Measurements from ENCODE around the gene LRIT3. TPM values are rescaled to one million over a fixed set of nuclear protein-coding genes. Genes with fewer than 3 reads are reported as not detected.

The LRIT3 gene, protein sequence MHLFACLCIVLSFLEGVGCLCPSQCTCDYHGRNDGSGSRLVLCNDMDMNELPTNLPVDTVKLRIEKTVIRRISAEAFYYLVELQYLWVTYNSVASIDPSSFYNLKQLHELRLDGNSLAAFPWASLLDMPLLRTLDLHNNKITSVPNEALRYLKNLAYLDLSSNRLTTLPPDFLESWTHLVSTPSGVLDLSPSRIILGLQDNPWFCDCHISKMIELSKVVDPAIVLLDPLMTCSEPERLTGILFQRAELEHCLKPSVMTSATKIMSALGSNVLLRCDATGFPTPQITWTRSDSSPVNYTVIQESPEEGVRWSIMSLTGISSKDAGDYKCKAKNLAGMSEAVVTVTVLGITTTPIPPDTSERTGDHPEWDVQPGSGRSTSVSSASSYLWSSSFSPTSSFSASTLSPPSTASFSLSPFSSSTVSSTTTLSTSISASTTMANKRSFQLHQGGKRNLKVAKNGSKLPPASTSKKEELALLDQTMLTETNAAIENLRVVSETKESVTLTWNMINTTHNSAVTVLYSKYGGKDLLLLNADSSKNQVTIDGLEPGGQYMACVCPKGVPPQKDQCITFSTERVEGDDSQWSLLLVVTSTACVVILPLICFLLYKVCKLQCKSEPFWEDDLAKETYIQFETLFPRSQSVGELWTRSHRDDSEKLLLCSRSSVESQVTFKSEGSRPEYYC
- total RNA-seq = under 1 TPM; 0.07 to 0.73 TPM

DNA sequence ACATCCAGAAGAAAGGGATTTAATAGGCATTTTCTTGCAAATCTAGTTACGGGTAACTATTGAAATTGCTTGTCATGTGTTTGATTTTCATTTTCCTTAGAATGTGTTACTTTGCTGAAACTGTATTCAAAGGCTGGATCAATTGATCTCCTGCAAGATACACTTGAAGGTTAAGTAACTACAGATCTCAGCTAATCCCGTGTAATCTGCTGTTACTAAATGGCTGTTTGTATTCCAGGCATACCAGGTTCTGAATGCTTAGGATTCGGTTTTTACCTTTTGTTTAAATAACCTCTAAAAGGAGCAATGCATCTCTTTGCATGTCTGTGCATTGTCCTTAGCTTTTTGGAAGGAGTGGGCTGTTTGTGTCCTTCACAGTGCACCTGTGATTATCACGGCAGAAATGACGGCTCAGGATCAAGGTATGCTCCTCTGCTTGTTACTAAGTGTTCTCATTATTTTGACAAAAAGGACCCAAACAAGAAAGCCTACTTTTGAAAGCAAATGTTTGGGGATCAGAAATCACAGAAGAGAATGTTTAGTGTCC lies at the start of gene LRIT3:
Gene LRIT3, plus strand, starts transcription at position 212 of the 547 bp plus-strand sequence. Its CDS starts 95 bp downstream, at position 307.
- H3K27ac Mint-ChIP-seq = no peak within 1 kb of the TSS
- H3K4me1 Mint-ChIP-seq (ENCODE audit: low read depth in 2 of 2) = no peaks in the 10 kb centered on the region
- ATAC-seq (no peak), DNase-seq (ENCODE audit: low spot score) (no peak)
- H3K27me3 Mint-ChIP-seq = peaks cover 0 to 7% of the 10 kb centered on the region in 2 donors
- H3K4me3 Mint-ChIP-seq = no peak within 1 kb of the TSS
- no peaks in the 10 kb centered on the region for H3K9me3 Mint-ChIP-seq
- H3K36me3 Mint-ChIP-seq = no peaks in the 10 kb centered on the region

- DNase-seq (ENCODE audit: low spot score) (no peak), ATAC-seq (no peak)
- Mint-ChIP-seq H3K36me3 (peaks cover 13% of the 10 kb centered on the region), H3K4me1 (ENCODE audit: low read depth in 2 of 2) (no peaks in the 10 kb centered on the region), H3K27ac (no peak overlapping the region), H3K27me3 (peaks cover 17 to 22% of the 10 kb centered on the region in 2 donors), H3K9me3 (peaks cover 10% of the 10 kb centered on the region), H3K4me3 (no peak overlapping the region)
Measured at GRCh38 chr4:109798866-109799265, 49.0 kb upstream of the LRIT3 start.

DNA sequence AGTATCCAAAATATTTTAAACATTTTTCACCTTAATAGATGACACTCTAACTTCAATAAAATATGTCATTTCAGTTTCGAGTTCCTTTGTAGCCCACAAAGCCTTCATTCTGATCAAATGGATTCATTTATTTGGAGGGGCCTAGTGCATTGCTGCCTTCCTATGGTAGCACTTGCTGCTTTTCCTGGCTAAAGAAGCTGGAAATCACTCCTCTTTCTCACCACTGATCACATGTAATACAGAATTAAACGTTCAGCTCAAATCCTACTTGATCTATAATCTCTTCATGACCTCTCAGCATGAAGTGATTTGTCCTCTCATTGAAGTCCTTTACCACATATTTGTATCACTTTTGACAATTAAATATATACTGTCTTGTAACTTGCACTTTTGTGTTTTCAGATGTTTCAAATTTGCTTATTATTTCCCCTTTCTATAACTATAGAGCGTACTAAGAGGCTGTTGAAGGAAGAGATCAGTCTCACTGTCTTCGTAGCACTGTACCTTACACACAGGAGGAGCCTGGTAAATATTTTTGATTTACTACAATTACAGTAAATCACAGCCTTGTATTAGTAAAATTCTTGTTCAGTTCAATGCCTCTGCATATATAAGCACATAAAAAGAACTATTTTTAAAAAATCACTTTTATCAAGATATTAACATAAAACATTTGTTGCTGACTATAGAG lies 46.7 kb upstream of the LRIT3 start:
- Mint-ChIP-seq H3K36me3 (peaks cover 2% of the 10 kb centered on the region), H3K9me3 (no peaks in the 10 kb centered on the region), H3K4me3 (no peak overlapping the region), H3K27ac (no peak overlapping the region), H3K4me1 (ENCODE audit: low read depth in 2 of 2) (no peaks in the 10 kb centered on the region), H3K27me3 (peaks cover 6 to 10% of the 10 kb centered on the region in 2 donors)
- DNase-seq (ENCODE audit: low spot score) = no peak
- ATAC-seq = no peak

DNA sequence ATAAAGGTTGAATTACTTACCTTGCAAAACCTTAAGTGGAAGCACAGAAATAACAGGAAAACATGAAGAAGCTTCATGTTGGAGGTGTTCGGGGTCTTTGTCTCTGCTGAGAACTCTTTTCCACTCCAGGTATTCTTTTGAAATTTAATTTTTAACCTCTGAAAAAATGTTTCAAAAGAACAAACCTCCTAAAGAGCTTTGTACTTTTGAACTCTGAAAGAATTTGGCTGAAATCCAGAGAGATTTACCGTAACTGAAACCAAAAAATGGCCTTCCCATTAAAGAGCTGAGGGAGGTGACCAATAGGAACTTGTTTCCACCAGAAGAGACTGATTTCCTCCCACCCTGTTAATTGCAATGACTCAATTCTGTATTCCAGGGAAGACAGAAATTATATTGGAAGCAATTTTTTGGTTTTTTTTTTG lies 46.0 kb upstream of the LRIT3 start, which contains the start of gene CFI:
Gene CFI, minus strand, starts transcription at position 105 of the 425 bp plus-strand sequence. Its CDS starts 28 bp downstream, at position 77.
- Mint-ChIP-seq H3K36me3 (no peaks in the 10 kb centered on the region), H3K27me3 (peaks cover 6 to 10% of the 10 kb centered on the region in 2 donors), H3K4me3 (no peak within 1 kb of the TSS), H3K9me3 (no peaks in the 10 kb centered on the region), H3K4me1 (ENCODE audit: low read depth in 2 of 2) (no peaks in the 10 kb centered on the region), H3K27ac (no peak within 1 kb of the TSS)
- DNase-seq (ENCODE audit: low spot score) (no peak), ATAC-seq (no peak)

GRCh38 chr4:109803924-109804571 lies 43.9 kb upstream of the LRIT3 start:
- Mint-ChIP-seq H3K27me3 (peaks cover 6 to 8% of the 10 kb centered on the region in 2 donors), H3K9me3 (no peaks in the 10 kb centered on the region), H3K4me3 (no peak overlapping the region), H3K27ac (no peak overlapping the region), H3K4me1 (ENCODE audit: low read depth in 2 of 2) (no peaks in the 10 kb centered on the region), H3K36me3 (no peaks in the 10 kb centered on the region)
- ATAC-seq = no peak
- DNase-seq (ENCODE audit: low spot score) = no peak

- H3K27me3 Mint-ChIP-seq = peaks cover 12 to 20% of the 10 kb centered on the region in 2 donors
- no peaks in the 10 kb centered on the region for H3K9me3 Mint-ChIP-seq
- no peak for DNase-seq (ENCODE audit: low spot score)
- peaks cover 2 to 3% of the 10 kb centered on the region in 2 donors for H3K4me1 Mint-ChIP-seq (ENCODE audit: low read depth in 2 of 2)
- H3K36me3 Mint-ChIP-seq = no peaks in the 10 kb centered on the region
- no peak for ATAC-seq
- H3K27ac Mint-ChIP-seq = no peak overlapping the region
- no peak overlapping the region for H3K4me3 Mint-ChIP-seq
Measured at GRCh38 chr4:109809655-109810054, 38.3 kb upstream of the LRIT3 start.

DNA sequence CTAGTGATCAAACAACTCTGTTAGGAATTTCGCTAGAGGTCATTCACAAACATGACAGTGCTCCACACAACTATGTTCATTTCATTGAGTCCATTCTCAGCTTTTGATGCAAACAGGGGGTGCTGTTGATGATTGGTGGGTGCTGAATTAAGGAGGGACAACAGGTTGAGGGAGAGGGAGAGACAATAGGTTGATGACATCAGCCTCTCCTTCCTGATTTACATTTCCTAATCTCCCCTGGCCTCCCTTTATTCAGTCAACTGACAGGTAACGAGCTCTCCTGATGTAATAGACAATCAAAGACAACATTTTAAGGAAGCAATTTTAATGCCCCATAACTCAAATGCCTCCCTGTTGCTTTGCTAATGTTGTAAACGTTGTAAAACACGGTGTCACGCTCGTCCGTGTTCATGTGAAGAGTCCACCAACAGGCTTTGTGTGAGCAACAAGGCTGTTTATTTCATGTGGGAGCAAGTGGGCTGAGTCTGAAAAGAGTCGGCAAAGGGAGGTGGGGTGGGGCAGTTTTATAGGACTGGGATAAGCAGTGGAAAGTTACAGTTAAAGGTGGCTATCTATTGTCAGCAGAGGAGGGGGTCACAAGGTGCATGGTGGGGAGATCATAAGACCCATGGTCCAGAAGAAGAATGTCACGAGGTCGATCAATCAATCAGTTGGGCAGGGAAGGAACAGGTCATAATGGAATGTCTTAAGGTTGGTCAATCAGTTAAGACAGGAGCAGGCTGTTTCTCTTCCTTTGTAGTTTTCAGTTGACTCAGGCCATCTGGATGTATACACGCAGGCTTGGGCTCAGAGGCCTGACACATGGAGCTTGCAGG lies 37.1 kb upstream of the LRIT3 start:
- Mint-ChIP-seq H3K4me3 (no peak overlapping the region), H3K4me1 (ENCODE audit: low read depth in 2 of 2) (peaks cover 9 to 11% of the 10 kb centered on the region in 2 donors), H3K27ac (no peak overlapping the region), H3K27me3 (peaks cover 12 to 16% of the 10 kb centered on the region in 2 donors), H3K36me3 (peaks cover 5% of the 10 kb centered on the region), H3K9me3 (no peaks in the 10 kb centered on the region)
- ATAC-seq (no peak), DNase-seq (ENCODE audit: low spot score) (no peak)

DNA sequence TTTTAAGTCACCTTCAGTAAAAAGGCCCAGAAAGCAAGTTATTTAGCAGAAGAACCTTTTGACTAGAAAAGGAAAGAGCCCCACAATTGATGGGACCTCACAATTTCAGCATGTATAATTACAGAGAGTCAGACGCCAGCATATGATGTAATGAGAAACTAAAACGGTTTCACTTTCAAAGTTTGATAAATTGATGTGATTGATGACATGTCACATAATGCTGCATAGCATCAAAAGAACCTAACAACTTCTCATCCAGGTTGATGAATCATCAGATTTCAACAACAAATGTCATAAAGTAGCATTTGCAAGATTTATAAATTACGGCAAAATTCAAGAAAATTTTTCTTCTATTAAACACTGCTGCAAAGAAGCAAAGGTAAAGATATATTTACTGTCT lies 36.2 kb upstream of the LRIT3 start:
- no peak overlapping the region for H3K4me3 Mint-ChIP-seq
- no peak for ATAC-seq

GRCh38 chr4:109815151-109816081 lies 32.5 kb upstream of the LRIT3 start, which contains the start of gene GAR1:
Gene GAR1 (plus strand): TSS chr4:109815762. CDS start chr4:109816165, 403 bp downstream.
- Mint-ChIP-seq H3K4me3 (peak within 1 kb of the TSS; percentile 99), H3K9me3 (no peaks in the 10 kb centered on the region), H3K27me3 (peaks cover 0 to 8% of the 10 kb centered on the region in 2 donors), H3K36me3 (peaks cover 42% of the 10 kb centered on the region), H3K27ac (peak within 1 kb of the TSS; percentile 98 to 99), H3K4me1 (ENCODE audit: low read depth in 2 of 2) (peaks cover 35 to 39% of the 10 kb centered on the region in 2 donors)
- DNase-seq (ENCODE audit: low spot score) = peak; percentile 91
- ATAC-seq = peak; percentile 97 to 99

More for the DNA sequence above, 36.2 kb upstream of the LRIT3 start:
- DNase-seq (ENCODE audit: low spot score) = no peak
- peaks cover 12% of the 10 kb centered on the region for H3K36me3 Mint-ChIP-seq
- no peaks in the 10 kb centered on the region for H3K9me3 Mint-ChIP-seq
- peaks cover 19 to 20% of the 10 kb centered on the region in 2 donors for H3K4me1 Mint-ChIP-seq (ENCODE audit: low read depth in 2 of 2)
- peaks cover 12 to 16% of the 10 kb centered on the region in 2 donors for H3K27me3 Mint-ChIP-seq
- no peak overlapping the region for H3K27ac Mint-ChIP-seq

GRCh38 chr4:109816082-109816442 lies 31.8 kb upstream of the LRIT3 start:
- Mint-ChIP-seq H3K9me3 (no peaks in the 10 kb centered on the region), H3K4me1 (ENCODE audit: low read depth in 2 of 2) (peaks cover 39 to 46% of the 10 kb centered on the region in 2 donors), H3K4me3 (peak overlapping the region; percentile 99), H3K36me3 (peaks cover 49% of the 10 kb centered on the region), H3K27me3 (peaks cover 0 to 4% of the 10 kb centered on the region in 2 donors), H3K27ac (peak overlapping the region; percentile 98 to 99)
- ATAC-seq (peak; percentile 4 to 50), DNase-seq (ENCODE audit: low spot score) (peak; percentile 69)

DNA sequence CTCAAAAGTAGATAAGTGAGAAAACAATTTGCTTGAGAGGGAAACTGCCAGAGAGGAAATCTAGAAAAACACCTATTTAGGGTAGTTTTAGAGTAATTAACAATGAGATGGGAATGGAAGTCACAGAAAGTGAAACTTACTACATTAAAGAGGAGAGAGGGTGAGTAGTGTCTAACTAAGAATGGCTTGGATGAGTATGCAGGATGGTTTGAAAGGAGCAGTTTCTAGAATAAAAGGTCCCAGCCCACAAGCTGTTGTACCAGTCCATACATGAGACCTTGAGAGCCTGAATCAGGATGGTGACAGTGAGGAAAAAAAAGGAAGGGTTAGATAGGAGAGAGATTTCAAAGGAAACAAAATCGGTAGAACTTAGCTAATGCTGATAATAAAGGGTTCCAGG lies 31.0 kb upstream of the LRIT3 start:
- Mint-ChIP-seq H3K27me3 (no peaks in the 10 kb centered on the region), H3K9me3 (no peaks in the 10 kb centered on the region), H3K36me3 (peaks cover 51% of the 10 kb centered on the region), H3K4me3 (peak overlapping the region; percentile 99), H3K4me1 (ENCODE audit: low read depth in 2 of 2) (peaks cover 39 to 51% of the 10 kb centered on the region in 2 donors), H3K27ac (peak overlapping the region; percentile 98 to 99)
- no peak for DNase-seq (ENCODE audit: low spot score)
- ATAC-seq = peak in 1 of 2 donors; percentile 46

Data from natural killer cell treated with Interleukin-12 subunit alpha and Interleukin-12 subunit beta and Interleukin-15 and Interleukin-18, amount 100 ng/mL, for 72 hours (primary cell).